ENCODE measurements around the gene HNRNPUL2. TPM values are rescaled to one million over a fixed set of nuclear protein-coding genes. Genes with fewer than 3 reads are reported as not detected.

HNRNPUL2 gene
- total and polyA plus RNA-seq, 9 of the 15 experiments (the other 6 are each of a cell fraction or from before 2014, with no cell fraction given), result 0.89 to 44.3 (median 15.2) TPM

- ChIA-PET CTCF (ENCODE audit: low intra/inter-chr PET ratio) (interaction anchor here (1.1 kb wide), 1 partner anchor 59 kb away, joined by 4 read pairs; the partner anchor contains the start of gene TMEM179B), POLR2A (interaction anchor here (0.6 to 4.5 kb wide), 18 partner anchors 14 to 183 kb away, joined by 3 to 31 read pairs (median 5); partner anchors contain the start of genes BSCL2, C11orf98, CSKMT and GNG3)
- no peaks in the 10 kb centered on the region for H3K9me3 ChIP-seq (replicated peaks; ENCODE audit: control insufficient read depth, insufficient read depth, low read depth, low read length)
- H3K4me1 ChIP-seq (replicated peaks in 1 of 2; ENCODE audit: control insufficient read depth in 2 of 2, insufficient read depth in 2 of 2, low read length in 2 of 2), result peaks cover 13 to 19% of the 10 kb centered on the region in 2 experiments; a peak in 4 of 5 replicates
- H3K27me3 ChIP-seq (ENCODE audit: control insufficient read depth in 2 of 2, insufficient read depth in 2 of 2, low read length in 2 of 2), result no peaks in the 10 kb centered on the region
- peaks cover 65% of the 10 kb centered on the region for H3K79me2 ChIP-seq (ENCODE audit: control insufficient read depth, insufficient read depth, low read length)
- intact Hi-C loops (cut with micrococcal nuclease), result loop anchor here (5.0 to 10.0 kb wide), 4 partner anchors 34 to 136 kb away; partner anchors contain the start of genes POLR2G and TUT1
- FAIRE-seq, result peak; percentile 68
- in situ Hi-C loops (cut with MboI), result no loop called here
- H3K27ac ChIP-seq (ENCODE audit: extremely low read depth, low read depth, low read length), result peak within 1 kb of the TSS; percentile 99
- peak within 1 kb of the TSS; percentile 100 for H3K4me2 ChIP-seq (ENCODE audit: insufficient read depth, low read length)
- peak; percentile 71 for ATAC-seq
- peak within 1 kb of the TSS; percentile 90 for H3K4me3 ChIP-seq
- H4K20me1 ChIP-seq (replicated peaks; ENCODE audit: control insufficient read depth, insufficient read depth, low read length), result peaks cover 6% of the 10 kb centered on the region; the same call in 1 of the 2 replicates
- H3K36me3 ChIP-seq (ENCODE audit: control insufficient read depth, insufficient read depth, low read length), result peaks cover 49% of the 10 kb centered on the region
- peak; percentile 82 to 90 (median 83) for DNase-seq (ENCODE audit: extremely low read depth in 1 of 4, low spot score in 3 of 4)
- BruUV-seq (replicated peaks), result TSS peak; percentile 83
- H3K9me1 ChIP-seq (ENCODE audit: control insufficient read depth, insufficient read depth, low read length), result no peaks in the 10 kb centered on the region
- H2AFZ ChIP-seq (ENCODE audit: low read depth, low read length), result peak within 1 kb of the TSS; percentile 100
- under 1% methylated on average over 29 of the region's 29 CpGs for WGBS (ENCODE audit: insufficient coverage, low coverage, missing lambda C conversion rate)
- peak within 1 kb of the TSS; percentile 98 to 100 for H3K9ac ChIP-seq (ENCODE audit: insufficient read depth in 1 of 2, low read depth in 2 of 2, low read length in 2 of 2)
- TF ChIP-seq ZBTB2 (IDR thresholded peaks at IDR 0.05) (peak; percentile 31; the same call in 1 of the 2 replicates), SP1 (CRISPR knock-in tag; IDR thresholded peaks at IDR 0.05) (peak; percentile 68), AFF4 (CRISPR knock-in tag; IDR thresholded peaks at IDR 0.05) (0 out of 2 replicates have a peak, but pooled peaks have one; percentile 49), ZNF263 (CRISPR knock-in tag; IDR thresholded peaks at IDR 0.05; ENCODE audit: borderline replicate concordance) (0 out of 2 replicates have a peak, but pooled peaks have one; percentile 3), ZNF639 (CRISPR knock-in tag; conservative IDR thresholded peaks at IDR 0.05 in 1 of 2, IDR thresholded peaks at IDR 0.05 in 1 of 2) (peak in 1 of 2 experiments; percentile 75; a peak in 2 of 4 replicates), POLR2H (tag; IDR thresholded peaks at IDR 0.05; ENCODE audit: low read depth) (no peak)
Observed at GRCh38 chr11:62728171-62728988, 1.1 kb upstream of the HNRNPUL2 start, which contains the start of gene TTC9C. Gene TTC9C, plus strand, starts transcription at chr11:62728486. Its CDS starts 363 bp downstream, at chr11:62728849.
